ENCODE results near the gene FN1. TPM values are rescaled to one million over a fixed set of nuclear protein-coding genes. Genes with fewer than 3 reads are reported as not detected.
"Not testable (repeated sequence)": the region's sequence is repeated elsewhere in the genome, so short reads cannot be mapped to it uniquely, and the experiment has no call there.

Gene FN1
- total and polyA plus RNA-seq, 4 donors: 339 to 1,753 (median 934) TPM

GRCh38 chr2:215311625-215312396 is 124.1 kb downstream of the FN1 start, which contains the start of gene ATIC:
ATIC (plus strand) TSS chr2:215312059; CDS start chr2:215312143, 84 bp downstream.
- peak within 1 kb of the TSS; percentile 80 to 86 for H3K9ac ChIP-seq (ENCODE audit: insufficient read depth in 1 of 2, low read length in 2 of 2)
- H3K27me3 ChIP-seq (ENCODE audit: control insufficient read depth in 3 of 3, insufficient read depth in 3 of 3, low read length in 2 of 3): no peaks in the 10 kb centered on the region
- no peak for TF ChIP-seq CTCF (IDR thresholded peaks at IDR 0.05; ENCODE audit: control extremely low read depth, extremely low read depth)
- ATAC-seq (ENCODE audit: insufficient read depth, low FRiP score) (peak; percentile 99), DNase-seq (peak; percentile 91 to 95 (median 91))
- 1 to 2% methylated on average over 54 to 64 of the region's 64 CpGs for WGBS, 2 donors
- H3K4me1 ChIP-seq (ENCODE audit: control insufficient read depth in 5 of 5, insufficient read depth in 5 of 5, low read length in 5 of 5): peaks cover 0 to 6% (median 3%) of the 10 kb centered on the region in 5 donors
- peak within 1 kb of the TSS; percentile 81 to 91 for H3K27ac ChIP-seq (ENCODE audit: low read depth in 1 of 2, low read length in 1 of 2)
- peak within 1 kb of the TSS; percentile 65 for H3K4me3 ChIP-seq
- H3K36me3 ChIP-seq (ENCODE audit: control insufficient read depth in 4 of 4, insufficient read depth in 4 of 4, low read length in 4 of 4): peaks cover 0 to 2% (median under 1%) of the 10 kb centered on the region in 4 donors
- H3K9me3 ChIP-seq (ENCODE audit: control insufficient read depth in 4 of 4, insufficient read depth in 3 of 4, low read length in 3 of 4): no peaks in the 10 kb centered on the region

GRCh38 chr2:215311259-215311624 is 124.6 kb downstream of the FN1 start:
- H3K4me1 ChIP-seq (ENCODE audit: control insufficient read depth in 5 of 5, insufficient read depth in 5 of 5, low read length in 5 of 5); DNase-seq; H3K9me3 ChIP-seq (ENCODE audit: control insufficient read depth in 4 of 4, insufficient read depth in 3 of 4, low read length in 3 of 4); ATAC-seq (ENCODE audit: insufficient read depth, low FRiP score); H3K4me3 ChIP-seq; H3K36me3 ChIP-seq (ENCODE audit: control insufficient read depth in 4 of 4, insufficient read depth in 4 of 4, low read length in 4 of 4); H3K27me3 ChIP-seq (ENCODE audit: control insufficient read depth in 3 of 3, insufficient read depth in 3 of 3, low read length in 2 of 3): not testable (repeated sequence)
- peak overlapping the region in 1 of 2 donors; percentile 91 for H3K27ac ChIP-seq (ENCODE audit: low read depth in 1 of 2, low read length in 1 of 2)
- peak overlapping the region; percentile 80 to 86 for H3K9ac ChIP-seq (ENCODE audit: insufficient read depth in 1 of 2, low read length in 2 of 2)
- 41 to 52% methylated on average over 13 of the region's 13 CpGs for WGBS, 2 donors

Other genes starting within 250 kb of the FN1 start
- gene ATIC, start 124.0 kb downstream of the FN1 start, total RNA-seq: 10 to 100 TPM; 44.3 to 70.0 TPM
- gene ATIC, start 124.0 kb downstream of the FN1 start, polyA plus RNA-seq: 100 to 1,000 TPM in 1 of 2 donors, 10 to 100 TPM in 1; 81.8 to 180 TPM